Measurements from ENCODE around the gene CHCT1.

CHCT1 gene

GRCh38 chr17:60439501-60439900 is 17.2 kb downstream of the CHCT1 start:
- DNase-seq (ENCODE audit: low read depth in 1 of 2, low spot score in 1 of 2): no peak

DNA sequence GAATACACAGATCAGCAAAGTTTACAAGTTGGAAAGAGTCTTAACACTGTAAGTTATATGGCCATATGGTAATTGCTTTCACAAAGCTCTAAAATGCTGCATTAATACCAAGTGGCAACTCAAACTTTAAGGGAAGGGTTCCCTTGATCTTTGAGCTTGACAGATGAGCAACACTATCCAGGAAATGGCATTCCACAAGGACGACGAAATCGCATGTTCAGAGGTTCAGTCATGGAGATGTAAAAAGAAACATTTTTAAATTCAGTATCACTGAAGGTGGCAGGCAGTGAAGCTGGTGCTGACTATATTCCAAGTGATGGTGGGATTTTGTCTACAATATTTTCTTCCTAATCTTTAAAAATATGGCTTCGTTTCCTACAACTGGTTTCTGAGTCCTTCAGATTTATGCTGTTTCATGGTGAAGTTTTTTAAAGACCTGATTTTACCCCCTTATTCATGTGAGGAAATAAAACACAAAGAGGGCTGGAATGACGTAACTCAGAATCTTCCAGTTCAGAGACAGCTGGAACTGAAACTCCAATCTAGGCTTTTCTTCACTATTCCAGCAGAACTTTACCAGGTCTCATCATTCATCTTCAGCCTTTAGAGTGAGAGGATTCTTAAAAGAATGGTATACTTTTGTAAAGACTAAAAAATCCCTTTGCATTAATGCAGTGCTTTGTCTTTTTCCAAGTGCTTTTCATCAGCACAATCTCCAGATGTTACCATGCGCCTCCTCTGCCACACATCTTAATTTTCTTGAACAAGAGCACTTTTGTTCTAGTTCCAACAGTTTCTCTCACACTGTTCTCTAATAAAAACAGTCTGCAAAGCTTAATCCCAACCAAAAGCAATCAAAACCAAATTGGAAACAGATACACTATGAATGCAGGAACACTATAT is 20.2 kb downstream of the CHCT1 start:
- DNase-seq (ENCODE audit: low read depth in 1 of 2, low spot score in 1 of 2): no peak

- no peak for DNase-seq (ENCODE audit: low read depth in 1 of 2, low spot score in 1 of 2)
Observed at GRCh38 chr17:60443713-60444112, 21.4 kb downstream of the CHCT1 start.

DNA sequence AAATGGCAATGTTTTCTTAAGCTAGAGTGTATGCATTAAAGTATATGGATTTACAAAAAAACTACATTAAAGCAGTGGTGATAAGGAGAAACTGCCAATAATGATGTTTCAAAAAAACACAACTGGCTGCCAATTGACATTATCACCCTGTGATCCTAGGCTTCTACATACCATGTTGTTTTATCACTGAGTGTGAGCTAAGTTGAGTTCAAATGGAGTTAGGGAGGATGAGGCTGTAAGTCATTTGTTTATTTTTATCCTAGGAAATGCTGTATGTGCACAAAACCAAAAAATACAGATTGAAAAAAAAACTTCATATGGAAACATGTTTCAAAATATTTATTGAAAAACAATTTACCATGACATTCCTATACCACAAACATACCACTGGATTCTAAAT is 22.9 kb downstream of the CHCT1 start:
- no peak for DNase-seq (ENCODE audit: low read depth in 1 of 2, low spot score in 1 of 2)

GRCh38 chr17:60447375-60447774 is 25.1 kb downstream of the CHCT1 start:
- DNase-seq (ENCODE audit: low read depth in 1 of 2, low spot score in 1 of 2): no peak

DNA sequence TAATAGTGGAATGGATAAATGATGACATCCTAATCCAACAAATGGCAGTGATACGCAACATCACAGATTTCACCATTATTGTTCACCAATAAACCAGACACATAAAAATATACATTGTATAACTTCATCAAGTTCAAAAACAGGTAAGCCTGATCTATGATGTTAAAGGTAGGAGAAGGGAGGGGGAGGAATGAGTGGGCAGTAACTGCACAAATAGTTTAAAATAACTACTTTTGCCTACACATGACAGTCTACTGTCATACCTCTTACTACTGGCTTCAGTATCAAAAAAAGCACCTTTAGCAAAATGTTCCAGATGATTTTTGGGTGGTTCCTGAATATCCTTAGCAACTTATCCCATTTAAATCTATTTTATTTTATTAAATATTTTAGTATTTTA is 28.8 kb downstream of the CHCT1 start:
- no peak for DNase-seq (ENCODE audit: low read depth in 1 of 2, low spot score in 1 of 2)

DNA sequence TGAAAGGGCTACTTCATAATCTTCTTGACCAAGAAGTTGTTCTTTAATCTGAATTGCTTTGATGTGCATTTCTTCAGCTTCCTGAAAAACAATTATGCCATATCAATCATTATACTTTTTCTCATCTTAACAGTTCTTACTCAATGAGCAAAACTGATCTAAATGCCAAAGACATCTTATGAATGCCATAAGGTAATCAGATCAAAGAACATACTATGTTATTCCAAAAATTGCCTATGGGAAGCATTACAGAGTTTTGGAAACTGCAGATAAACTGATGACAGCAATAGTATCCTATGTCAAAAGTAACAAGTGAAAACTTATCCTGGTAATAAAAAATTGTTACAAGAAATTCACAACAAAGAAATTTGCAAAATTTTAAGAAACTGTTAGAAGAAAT is 29.7 kb downstream of the CHCT1 start:
- DNase-seq (ENCODE audit: low read depth in 1 of 2, low spot score in 1 of 2): no peak

GRCh38 chr17:60455378-60455777 is 33.1 kb downstream of the CHCT1 start:
- DNase-seq (ENCODE audit: low read depth in 1 of 2, low spot score in 1 of 2): no peak

GRCh38 chr17:60457148-60457547 is 34.9 kb downstream of the CHCT1 start:
- no peak for DNase-seq (ENCODE audit: low read depth in 1 of 2, low spot score in 1 of 2)

DNA sequence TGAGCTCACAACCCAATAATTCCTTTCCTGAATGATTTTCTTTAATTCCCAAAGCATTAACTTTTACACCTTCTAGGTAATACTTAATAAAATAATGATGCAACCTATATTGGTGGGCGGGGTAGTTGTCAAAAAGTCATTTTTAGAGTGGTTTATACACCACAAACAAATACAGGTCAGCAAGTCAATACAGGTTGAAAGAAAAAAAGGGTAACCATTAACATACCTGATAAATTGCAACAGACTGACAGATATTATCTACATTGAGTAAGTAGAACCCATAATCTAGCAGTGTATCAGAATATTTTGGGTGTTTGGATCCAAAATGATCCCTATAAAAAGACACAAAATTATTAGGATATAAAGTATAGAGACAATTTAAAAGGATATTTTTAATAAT is 39.3 kb downstream of the CHCT1 start:
- DNase-seq (ENCODE audit: low read depth in 1 of 2, low spot score in 1 of 2): no peak

- no peak for DNase-seq (ENCODE audit: low read depth in 1 of 2, low spot score in 1 of 2)
Observed at GRCh38 chr17:60463157-60463835, 41.0 kb downstream of the CHCT1 start.

- no peak for DNase-seq (ENCODE audit: low read depth in 1 of 2, low spot score in 1 of 2)
Observed at GRCh38 chr17:60464343-60464742, 42.1 kb downstream of the CHCT1 start.

DNA sequence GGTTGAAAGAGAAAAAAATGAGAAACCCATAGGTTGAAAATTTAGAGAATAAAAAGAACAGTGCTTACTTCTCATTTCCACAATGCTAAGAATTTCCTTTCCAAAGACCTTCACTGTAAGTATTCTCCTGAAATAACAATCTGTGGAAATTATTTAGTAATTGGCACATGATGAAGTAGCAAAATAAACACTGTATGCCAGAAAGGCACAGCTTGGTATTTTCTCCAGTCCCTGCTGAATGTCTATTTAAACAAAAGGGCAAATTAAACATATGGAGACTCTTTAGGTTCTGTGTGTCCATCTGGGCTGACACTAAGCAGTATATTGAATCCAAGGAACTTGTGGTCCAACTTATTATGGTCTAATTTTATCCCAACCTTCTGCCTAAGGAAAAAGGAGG is 46.1 kb downstream of the CHCT1 start:
- no peak for DNase-seq (ENCODE audit: low read depth in 1 of 2, low spot score in 1 of 2)

DNA sequence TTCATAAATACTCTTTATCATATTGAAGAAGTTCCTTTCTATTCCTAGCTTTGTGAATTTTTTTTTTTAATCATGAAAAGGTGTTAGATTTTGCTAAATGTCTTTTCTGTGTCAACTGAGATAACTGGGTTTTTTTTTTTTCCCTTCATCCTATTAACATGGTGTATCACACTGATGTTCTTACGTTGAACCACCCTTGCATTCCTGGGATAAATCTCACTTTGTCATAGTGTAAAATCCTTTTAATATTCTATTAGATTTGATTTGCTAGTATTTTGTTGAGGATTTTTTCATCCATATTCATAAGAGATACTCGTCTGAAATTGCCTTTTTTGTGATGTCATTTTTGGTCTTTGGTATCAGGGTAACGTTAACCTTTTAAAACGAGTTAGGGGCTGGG is 49.2 kb downstream of the CHCT1 start:
- DNase-seq (ENCODE audit: low read depth in 1 of 2, low spot score in 1 of 2): no peak

DNA sequence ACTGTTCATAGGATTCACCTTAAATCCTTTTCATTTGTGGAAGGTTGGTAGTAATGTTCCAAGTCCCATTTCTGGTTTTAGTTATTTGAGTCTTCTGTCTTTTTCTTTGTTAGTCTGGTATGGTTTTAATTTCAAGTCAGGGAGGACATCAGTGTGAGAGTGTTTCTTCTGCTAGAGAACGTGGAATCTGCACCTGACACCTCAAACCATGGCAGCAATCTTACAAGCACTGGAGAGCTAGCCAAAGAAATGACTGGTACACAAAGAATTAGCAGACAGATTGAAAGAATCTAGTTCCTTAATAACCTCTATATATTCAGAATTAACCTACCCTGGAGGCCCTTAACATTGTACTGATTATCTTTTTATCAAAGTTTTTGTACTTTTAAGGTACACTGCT is 50.2 kb downstream of the CHCT1 start:
- no peak for DNase-seq (ENCODE audit: low read depth in 1 of 2, low spot score in 1 of 2)

DNA sequence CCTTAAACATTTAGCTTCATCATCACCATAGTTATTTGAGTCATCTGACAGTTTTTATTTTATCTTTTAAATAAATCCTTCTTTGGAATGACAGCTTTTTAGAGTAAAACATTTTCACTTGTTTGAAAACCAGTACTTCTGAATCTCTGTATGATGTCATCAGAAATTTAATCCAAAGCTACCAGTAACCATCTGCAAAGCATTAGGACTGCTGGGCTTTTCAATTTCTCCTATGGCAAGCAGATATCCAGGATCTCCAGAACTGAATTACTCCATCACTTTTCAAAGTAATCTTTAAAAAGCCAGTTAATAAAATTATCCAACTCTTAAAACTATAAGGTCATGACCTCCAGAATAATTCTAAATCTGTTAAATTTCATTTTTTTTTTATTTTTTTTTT is 51.5 kb downstream of the CHCT1 start:
- no peak for DNase-seq (ENCODE audit: low read depth in 1 of 2, low spot score in 1 of 2)

Measured in activated CD4-positive, alpha-beta T cell treated with anti-CD3 and anti-CD28 coated beads, Interleukin-2, amount 50 U/mL, for 24 hours (primary cell).